GM12875 (cell line): ENCODE results near the gene CD81.
"Not testable (repeated sequence)": the region's sequence is repeated elsewhere in the genome, so short reads cannot be mapped to it uniquely, and the experiment has no call there.

Experiments used
- H3K4me3 ChIP-seq: one replicate; pipeline ENCODE4 v1.5.1; 2011; ENCODE audit warnings: low read depth, low read length, control low read depth
- CTCF ChIP-seq: IDR thresholded peaks from 2 replicates; pipeline ENCODE4 v1.5.1; 2011; ENCODE audit warnings: low read depth, mild to moderate bottlenecking, control low read depth, inconsistent platforms, low read length, moderate library complexity, borderline replicate concordance; ENCODE audit not compliant: insufficient read depth

CD81 gene

DNA sequence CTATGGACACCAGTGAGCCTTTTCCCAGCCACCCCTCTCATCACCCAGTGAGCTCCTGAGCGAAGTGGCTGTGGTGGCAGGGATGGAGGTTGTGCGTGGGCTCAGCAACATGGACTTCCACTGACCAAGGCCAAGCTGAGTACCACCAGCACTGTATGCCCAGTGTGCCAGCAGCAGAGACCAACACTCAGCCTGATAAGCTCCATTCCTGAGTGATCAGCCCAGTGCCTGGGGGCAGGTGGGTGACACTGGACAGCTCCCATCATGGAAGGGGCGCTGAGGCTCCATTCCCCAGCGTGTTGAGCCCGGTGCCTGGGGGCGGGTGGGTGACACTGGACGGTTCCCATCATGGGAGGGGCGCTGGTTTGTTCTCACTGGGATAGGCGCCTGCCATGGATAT lies 17.6 kb upstream of the CD81 start:
- TF ChIP-seq CTCF: no peak
- H3K4me3 ChIP-seq: no peak overlapping the region

DNA sequence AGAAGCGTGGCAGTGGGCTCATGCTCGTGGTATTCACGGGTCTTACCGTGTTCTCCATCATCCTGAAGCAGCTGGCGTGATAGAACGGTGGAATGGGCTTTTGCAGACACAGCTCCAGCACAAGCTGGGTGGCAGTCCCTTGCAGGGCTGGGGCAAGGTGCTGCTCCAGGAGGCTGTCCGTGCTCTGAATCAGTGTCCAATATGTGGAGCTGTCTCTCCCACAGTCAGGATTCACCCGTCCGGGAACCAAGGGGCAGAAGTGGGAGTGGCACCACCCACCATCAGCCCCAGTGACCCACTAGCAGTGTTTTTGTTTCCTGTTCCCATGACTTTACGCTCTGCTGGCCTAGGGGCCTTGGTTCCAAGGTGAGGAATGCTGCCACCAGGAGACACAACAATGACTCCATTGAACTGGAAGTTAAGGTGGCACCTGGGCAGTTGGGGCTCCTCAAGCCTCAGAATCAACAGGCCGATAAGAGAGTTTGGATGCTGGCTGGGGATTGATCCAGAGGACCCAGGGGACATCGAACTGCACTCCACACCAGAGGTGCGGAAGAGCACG lies 16.9 kb upstream of the CD81 start:
- no peak overlapping the region for H3K4me3 ChIP-seq
- TF ChIP-seq CTCF: no peak

- TF ChIP-seq CTCF: no peak
- H3K4me3 ChIP-seq: no peak overlapping the region
These were observed 15.5 kb upstream of the CD81 start for GRCh38 chr11:2361565-2361964.

DNA sequence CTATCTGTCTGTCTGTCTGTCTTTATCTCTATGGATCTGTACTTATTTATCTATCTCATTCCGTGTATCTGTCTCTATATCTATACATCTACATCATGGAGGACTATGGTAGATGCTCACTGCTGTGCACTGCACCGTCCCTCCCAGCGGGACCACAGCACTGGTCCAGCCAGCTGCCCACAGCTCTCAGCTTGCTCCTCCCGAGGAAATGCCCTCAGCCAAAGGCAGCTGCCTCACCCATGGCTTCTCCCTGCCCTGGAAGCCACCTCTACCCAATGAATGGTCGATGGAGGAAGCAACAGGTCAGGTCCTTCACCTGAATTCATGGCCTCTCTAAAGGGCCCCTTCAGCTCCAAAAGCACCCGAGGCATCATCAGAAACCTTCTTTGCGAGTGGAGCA lies 14.7 kb upstream of the CD81 start:
- no peak overlapping the region for H3K4me3 ChIP-seq
- no peak for TF ChIP-seq CTCF

DNA sequence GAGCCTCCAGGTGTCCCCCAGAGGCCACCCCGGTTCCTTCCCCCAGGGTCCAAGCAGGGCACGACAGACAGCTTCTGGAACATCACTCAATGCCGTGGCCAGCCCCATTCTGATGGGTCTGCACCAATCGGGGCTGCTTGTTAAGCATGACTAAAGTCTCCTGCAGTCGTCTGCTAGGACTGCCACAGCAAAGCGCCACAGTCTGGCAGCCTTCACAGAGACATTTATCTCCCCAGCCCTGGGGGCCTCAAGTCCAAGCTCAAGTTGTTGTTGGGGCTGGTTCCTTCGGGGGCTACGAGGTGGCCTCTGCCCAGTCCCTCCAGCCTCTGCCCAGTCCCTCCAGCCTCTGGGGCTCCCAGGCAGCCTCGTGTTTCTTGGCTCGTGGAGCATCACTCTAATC lies 14.0 kb upstream of the CD81 start:
- no peak for TF ChIP-seq CTCF

DNA sequence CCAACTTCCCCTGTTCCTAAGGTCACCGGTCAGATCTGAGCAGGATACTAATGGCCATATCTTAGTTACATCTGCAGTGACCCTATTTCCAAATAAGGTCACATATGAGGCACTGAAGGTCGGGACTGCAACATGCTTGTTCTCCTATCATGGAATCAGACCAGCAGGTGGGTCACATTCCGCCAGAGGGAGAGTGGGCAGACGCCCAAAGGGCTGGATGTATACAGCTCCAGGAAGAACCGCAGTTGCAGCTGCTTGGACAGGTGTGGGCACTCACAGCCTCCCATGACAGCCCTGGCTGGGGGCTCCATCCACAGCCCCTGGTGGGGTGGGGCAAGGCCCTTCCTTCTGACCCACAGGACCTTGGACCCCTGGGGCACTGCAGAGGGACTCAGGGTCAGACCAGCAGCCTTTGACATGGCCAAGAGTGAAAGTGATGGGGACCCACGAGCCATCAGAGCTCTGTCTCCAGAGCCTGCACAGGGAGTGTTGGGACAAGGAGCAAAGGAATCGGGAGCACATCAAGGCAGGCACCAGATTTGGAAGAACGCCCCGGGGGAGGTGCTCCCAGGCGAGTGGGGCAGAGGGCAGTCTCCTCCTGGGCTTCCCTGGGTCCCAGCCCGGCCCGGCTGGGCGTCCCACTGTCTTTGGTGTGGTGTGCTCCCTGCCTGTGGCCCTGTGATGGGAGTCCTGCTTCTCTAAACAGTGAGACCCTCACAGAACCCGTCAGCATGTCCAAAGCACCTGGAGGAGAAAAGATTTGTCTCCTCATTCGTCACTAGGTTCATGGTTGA lies 13.3 kb upstream of the CD81 start:
- no peak for TF ChIP-seq CTCF
- H3K4me3 ChIP-seq: no peak overlapping the region

More for the DNA sequence above, 14.0 kb upstream of the CD81 start:
- H3K4me3 ChIP-seq: no peak overlapping the region

DNA sequence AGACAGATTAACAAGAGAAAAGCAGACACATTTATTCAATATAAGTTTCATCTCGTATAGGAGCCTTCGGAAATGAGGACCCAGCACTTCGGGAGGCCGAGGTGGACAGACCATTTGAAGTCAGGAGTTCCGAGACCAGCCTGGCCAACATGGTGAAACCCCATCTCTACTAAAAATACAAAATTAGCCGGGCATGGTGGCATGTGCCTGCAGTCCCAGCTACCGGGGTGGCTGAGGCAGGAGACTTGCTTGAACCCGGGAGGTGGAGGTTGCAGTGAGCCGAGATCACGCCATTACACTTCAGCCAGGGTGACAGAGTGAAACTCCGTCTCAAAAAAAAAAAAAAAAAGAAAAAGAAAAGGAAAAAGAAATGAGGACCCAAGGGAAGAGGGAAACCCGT lies 12.7 kb upstream of the CD81 start:
- not testable (repeated sequence) for H3K4me3 ChIP-seq
